Panc1 (cell line): ENCODE data around the gene LRBA.
"Not testable (repeated sequence)": the region's sequence is repeated elsewhere in the genome, so short reads cannot be mapped to it uniquely, and the experiment has no call there.

ENCODE experiments used
- CTCF ChIP-seq: fragments of 450-650 bp; IDR thresholded peaks from 2 replicates; pipeline ENCODE4 v1.5.1; 2017; ENCODE audit warnings: mild to moderate bottlenecking
- POLR2AphosphoS5 ChIP-seq: IDR thresholded peaks from 2 replicates; pipeline ENCODE4 v1.6.1; 2012; ENCODE audit warnings: mild to moderate bottlenecking, low read depth, low read length, moderate library complexity
- TF ChIP-seq, protein P1 (sequence below), 2 experiments: IDR thresholded peaks; 2 replicates each; pipeline ENCODE4 v1.6.1; 2011 to 2012; ENCODE audit warnings: low read depth in 2 of 2, control low read depth in 1 of 2, low read length in 1 of 2, mild to moderate bottlenecking in 1 of 2, moderate library complexity in 1 of 2; ENCODE audit not compliant: insufficient read depth in 1 of 2

- not testable (repeated sequence) for TF ChIP-seq CTCF, POLR2AphosphoS5
- TF ChIP-seq, protein P1, sequence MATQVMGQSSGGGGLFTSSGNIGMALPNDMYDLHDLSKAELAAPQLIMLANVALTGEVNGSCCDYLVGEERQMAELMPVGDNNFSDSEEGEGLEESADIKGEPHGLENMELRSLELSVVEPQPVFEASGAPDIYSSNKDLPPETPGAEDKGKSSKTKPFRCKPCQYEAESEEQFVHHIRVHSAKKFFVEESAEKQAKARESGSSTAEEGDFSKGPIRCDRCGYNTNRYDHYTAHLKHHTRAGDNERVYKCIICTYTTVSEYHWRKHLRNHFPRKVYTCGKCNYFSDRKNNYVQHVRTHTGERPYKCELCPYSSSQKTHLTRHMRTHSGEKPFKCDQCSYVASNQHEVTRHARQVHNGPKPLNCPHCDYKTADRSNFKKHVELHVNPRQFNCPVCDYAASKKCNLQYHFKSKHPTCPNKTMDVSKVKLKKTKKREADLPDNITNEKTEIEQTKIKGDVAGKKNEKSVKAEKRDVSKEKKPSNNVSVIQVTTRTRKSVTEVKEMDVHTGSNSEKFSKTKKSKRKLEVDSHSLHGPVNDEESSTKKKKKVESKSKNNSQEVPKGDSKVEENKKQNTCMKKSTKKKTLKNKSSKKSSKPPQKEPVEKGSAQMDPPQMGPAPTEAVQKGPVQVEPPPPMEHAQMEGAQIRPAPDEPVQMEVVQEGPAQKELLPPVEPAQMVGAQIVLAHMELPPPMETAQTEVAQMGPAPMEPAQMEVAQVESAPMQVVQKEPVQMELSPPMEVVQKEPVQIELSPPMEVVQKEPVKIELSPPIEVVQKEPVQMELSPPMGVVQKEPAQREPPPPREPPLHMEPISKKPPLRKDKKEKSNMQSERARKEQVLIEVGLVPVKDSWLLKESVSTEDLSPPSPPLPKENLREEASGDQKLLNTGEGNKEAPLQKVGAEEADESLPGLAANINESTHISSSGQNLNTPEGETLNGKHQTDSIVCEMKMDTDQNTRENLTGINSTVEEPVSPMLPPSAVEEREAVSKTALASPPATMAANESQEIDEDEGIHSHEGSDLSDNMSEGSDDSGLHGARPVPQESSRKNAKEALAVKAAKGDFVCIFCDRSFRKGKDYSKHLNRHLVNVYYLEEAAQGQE (IDR thresholded peaks at IDR 0.05; ENCODE audit: insufficient read depth in 1 of 2, low read depth in 2 of 2, low read length in 1 of 2) = not testable (repeated sequence)
Observed at GRCh38 chr4:151063143-151063542, 48.1 kb upstream of the LRBA start.
